Chondrocyte (in vitro differentiated cells): ENCODE measurements around the gene WNT11. TPM values are rescaled to one million over a fixed set of nuclear protein-coding genes. Genes with fewer than 3 reads are reported as not detected.

Experiments
- DNase-seq: peaks from one replicate; pipeline ENCODE4 v3.0.0; 2021; ENCODE audit warnings: mixed read lengths, low spot score
- H3K27ac Mint-ChIP-seq: one replicate; pipeline ENCODE4 v1.8.0; 2021; ENCODE audit warnings: mild to moderate bottlenecking, moderate library complexity, mixed read lengths; ENCODE audit not compliant: unreplicated experiment
- H3K27me3 Mint-ChIP-seq: 2 replicates; pipeline ENCODE4 v1.8.0; 2021; ENCODE audit warnings: low read depth, mixed read lengths
- H3K36me3 Mint-ChIP-seq: 2 replicates; pipeline ENCODE4 v1.8.0; 2021; ENCODE audit warnings: low read depth, mixed read lengths
- H3K4me1 Mint-ChIP-seq: 2 replicates; pipeline ENCODE4 v1.8.0; 2021; ENCODE audit warnings: low read depth, mild to moderate bottlenecking, mixed read lengths
- H3K4me3 Mint-ChIP-seq: one replicate; pipeline ENCODE4 v1.8.0; 2021; ENCODE audit warnings: mild to moderate bottlenecking, moderate library complexity, mixed read lengths; ENCODE audit not compliant: unreplicated experiment
- H3K9me3 Mint-ChIP-seq: 2 replicates; pipeline ENCODE4 v1.8.0; 2021; ENCODE audit warnings: low read depth, mixed read lengths
- CTCF ChIP-seq: fragments of 200-600 bp; sonication (generic); IDR thresholded peaks from 2 replicates; pipeline ENCODE4 v1.5.0; 2021; ENCODE audit warnings: antibody characterized with exemption, mild to moderate bottlenecking, moderate library complexity
- total RNA-seq: library from RNA; stranded (reverse); gene quantifications from 3 replicates; pipeline ENCODE4 v1.2.1, GENCODE V29; 2021

The WNT11 gene
- total RNA-seq, 1 donor from 2014 or later, result 24.5 TPM

GRCh38 chr11:76225122-76225611 lies 18.9 kb upstream of the WNT11 start:
- Mint-ChIP-seq H3K4me1 (no peaks in the 10 kb centered on the region), H3K9me3 (no peaks in the 10 kb centered on the region), H3K27me3 (no peaks in the 10 kb centered on the region), H3K36me3 (no peaks in the 10 kb centered on the region), H3K27ac (no peak overlapping the region), H3K4me3 (no peak overlapping the region)
- no peak for TF ChIP-seq CTCF
- no peak for DNase-seq

- no peak overlapping the region for H3K4me3 Mint-ChIP-seq
- TF ChIP-seq CTCF, result no peak
- H3K27me3 Mint-ChIP-seq, result no peaks in the 10 kb centered on the region
- H3K27ac Mint-ChIP-seq, result no peak overlapping the region
- H3K4me1 Mint-ChIP-seq, result no peaks in the 10 kb centered on the region
- no peak for DNase-seq
- H3K9me3 Mint-ChIP-seq, result no peaks in the 10 kb centered on the region
- H3K36me3 Mint-ChIP-seq, result no peaks in the 10 kb centered on the region
Observed at GRCh38 chr11:76224461-76225121, 18.3 kb upstream of the WNT11 start.

- no peak for DNase-seq
- Mint-ChIP-seq H3K27me3 (peaks cover 4% of the 10 kb centered on the region), H3K27ac (no peak overlapping the region), H3K4me1 (no peaks in the 10 kb centered on the region), H3K4me3 (no peak overlapping the region), H3K36me3 (no peaks in the 10 kb centered on the region), H3K9me3 (no peaks in the 10 kb centered on the region)
- no peak for TF ChIP-seq CTCF
Observed at GRCh38 chr11:76221365-76221764, 15.1 kb upstream of the WNT11 start.

- no peaks in the 10 kb centered on the region for H3K36me3 Mint-ChIP-seq
- no peak overlapping the region for H3K4me3 Mint-ChIP-seq
- no peak for DNase-seq
- no peak overlapping the region for H3K27ac Mint-ChIP-seq
- no peaks in the 10 kb centered on the region for H3K9me3 Mint-ChIP-seq
- peaks cover 5% of the 10 kb centered on the region for H3K4me1 Mint-ChIP-seq
- peaks cover 4% of the 10 kb centered on the region for H3K27me3 Mint-ChIP-seq
- no peak for TF ChIP-seq CTCF
Observed at GRCh38 chr11:76219243-76219642, 12.9 kb upstream of the WNT11 start.

- Mint-ChIP-seq H3K4me1 (peaks cover 5% of the 10 kb centered on the region), H3K27me3 (peaks cover 4% of the 10 kb centered on the region), H3K27ac (no peak overlapping the region), H3K4me3 (no peak overlapping the region), H3K36me3 (no peaks in the 10 kb centered on the region), H3K9me3 (no peaks in the 10 kb centered on the region)
- no peak for DNase-seq
- no peak for TF ChIP-seq CTCF
Observed at GRCh38 chr11:76218449-76219178, 12.3 kb upstream of the WNT11 start.
